Metanephros (tissue), 1 donor: Measurements from ENCODE around the gene CAVIN4. TPM values are rescaled to one million over a fixed set of nuclear protein-coding genes. Genes with fewer than 3 reads are reported as not detected.

Source experiments
- total RNA-seq: library from RNA; depleted of rRNA; stranded (reverse); fragments of >200 nt; gene quantifications from one replicate; pipeline ENCODE4 v1.2.3, GENCODE V29; 2014

The CAVIN4 gene, protein sequence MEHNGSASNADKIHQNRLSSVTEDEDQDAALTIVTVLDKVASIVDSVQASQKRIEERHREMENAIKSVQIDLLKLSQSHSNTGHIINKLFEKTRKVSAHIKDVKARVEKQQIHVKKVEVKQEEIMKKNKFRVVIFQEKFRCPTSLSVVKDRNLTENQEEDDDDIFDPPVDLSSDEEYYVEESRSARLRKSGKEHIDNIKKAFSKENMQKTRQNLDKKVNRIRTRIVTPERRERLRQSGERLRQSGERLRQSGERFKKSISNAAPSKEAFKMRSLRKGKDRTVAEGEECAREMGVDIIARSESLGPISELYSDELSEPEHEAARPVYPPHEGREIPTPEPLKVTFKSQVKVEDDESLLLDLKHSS
- 38.4 TPM for total RNA-seq

DNA sequence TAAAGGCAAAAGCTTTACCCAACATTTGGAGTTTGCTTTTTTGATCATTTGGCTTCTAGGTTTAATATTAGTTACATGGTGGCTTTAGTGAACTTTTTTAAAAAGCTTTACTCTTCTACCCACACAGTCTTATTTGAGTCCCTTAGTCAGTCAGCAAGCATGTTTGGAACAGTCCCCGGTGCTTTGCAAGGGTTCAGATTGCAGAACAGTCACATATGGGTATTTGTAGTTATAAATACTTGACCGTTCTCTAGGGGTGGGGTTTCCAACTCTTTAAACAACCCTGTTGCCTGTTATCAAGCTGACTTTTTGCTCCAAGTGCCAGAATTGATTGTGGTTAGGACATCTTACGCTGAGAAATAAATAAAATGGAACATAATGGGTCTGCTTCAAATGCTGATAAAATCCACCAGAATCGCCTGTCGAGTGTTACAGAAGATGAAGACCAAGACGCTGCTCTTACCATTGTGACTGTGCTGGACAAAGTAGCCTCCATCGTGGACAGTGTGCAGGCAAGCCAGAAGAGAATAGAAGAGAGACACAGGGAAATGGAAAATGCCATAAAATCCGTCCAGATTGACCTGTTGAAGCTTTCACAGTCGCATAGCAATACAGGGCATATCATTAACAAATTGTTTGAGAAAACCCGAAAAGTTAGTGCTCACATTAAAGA, at the start of gene CAVIN4:
TSS of gene CAVIN4 (plus strand) at position 304 of the 673 bp plus-strand sequence. CDS start at position 369, 65 bp downstream.

Other genes starting within 250 kb of the CAVIN4 start
- gene TEX10, start 225.1 kb upstream of the CAVIN4 start, total RNA-seq, result 33.9 TPM
- 15.2 TPM for gene MSANTD3, start 150.9 kb upstream of the CAVIN4 start, total RNA-seq
- 9.9 TPM for gene TMEFF1, start 104.9 kb upstream of the CAVIN4 start, total RNA-seq